Gastrocnemius medialis (tissue), 4 donors: ENCODE measurements around the gene LHX3. TPM values are rescaled to one million over a fixed set of nuclear protein-coding genes. Genes with fewer than 3 reads are reported as not detected.
A peak's percentile ranks its signal among the peaks of the same experiment; 100 is the strongest.

Source experiments
- ATAC-seq, 2 donors: fragments of 150-250 bp; one replicate each; pipeline ENCODE4 v1.9.1; 2016
- DNase-seq, 2 donors: peaks; one replicate each; pipeline ENCODE4 v3.0.0-alpha.2; 2019
- H3K27ac ChIP-seq, 4 donors: fragments of 200-600 bp; sonication (generic); 1 replicate in 1 of 4; 2 replicates in 3 of 4; pipeline ENCODE4 v1.5.1; 2016 to 2018; ENCODE audit warnings: mild to moderate bottlenecking in 2 of 4, moderate library complexity in 1 of 4
- H3K27me3 ChIP-seq, 3 donors: fragments of 200-600 bp; sonication (generic) in 2 of 3; 1 replicate in 1 of 3; 2 replicates in 2 of 3; pipeline versions ENCODE4 v1.5.1 to v1.6.0; 2016 to 2019; ENCODE audit warnings: mild to moderate bottlenecking in 1 of 3, moderate library complexity in 1 of 3
- H3K36me3 ChIP-seq, 2 donors: fragments of 200-600 bp; sonication (generic) in 1 of 2; one replicate each; pipeline ENCODE4 v1.5.1; 2017 to 2018
- H3K4me1 ChIP-seq, 2 donors: fragments of 200-600 bp; sonication (generic) in 1 of 2; one replicate each; pipeline ENCODE4 v1.5.1; 2016 to 2017; ENCODE audit warnings: mild to moderate bottlenecking in 2 of 2
- H3K4me3 ChIP-seq, 4 donors: fragments of 200-600 bp; sonication (generic) in 3 of 4; 1 replicate in 1 of 4; 2 replicates in 3 of 4; pipeline ENCODE4 v1.5.1; 2016 to 2019; ENCODE audit warnings: mild to moderate bottlenecking in 2 of 4
- H3K9me3 ChIP-seq, 3 donors: fragments of 200-600 bp; sonication (generic) in 2 of 3; 1 replicate in 1 of 3; 2 replicates in 2 of 3; pipeline ENCODE4 v1.5.1; 2016 to 2019
- CTCF ChIP-seq, 5 experiments: fragments of 450-650 bp in 3 of 5; fragments of 200-600 bp in 2 of 5; sonication (generic) in 2 of 5; IDR thresholded peaks in 4 of 5; conservative IDR thresholded peaks in 1 of 5; 1 replicate in 4 of 5; 2 replicates in 1 of 5; pipeline ENCODE4 v1.5.1; 2016 to 2019; ENCODE audit warnings: antibody characterized with exemption in 5 of 5, mild to moderate bottlenecking in 3 of 5, moderate library complexity in 3 of 5
- POLR2A ChIP-seq, 2 donors: fragments of 450-650 bp; IDR thresholded peaks; one replicate each; pipeline ENCODE4 v1.6.1; 2017; ENCODE audit warnings: antibody characterized with exemption in 2 of 2, mild to moderate bottlenecking in 2 of 2, moderate library complexity in 2 of 2
- in situ Hi-C, 4 donors: fragments of 200-750 bp; cut with MboI; loops; one replicate each; pipeline versions ENCODE4 v1.15.0 to v1.8.0; 2017; ENCODE audit warnings: low sequenced_read_pairs in 4 of 4
- intact Hi-C: fragments of 100-400 bp; cut with DNase I; formaldehyde crosslinking; loops from one replicate; pipeline ENCODE4 v1.15.1; 2023; ENCODE audit warnings: low total_unique reads
- total RNA-seq, 4 donors: library from RNA; depleted of rRNA; stranded (reverse); fragments of >200 nt; gene quantifications; one replicate each; pipeline versions ENCODE4 v1.1.0 to v1.2.3, GENCODE V29; 2016

The LHX3 gene
- total RNA-seq, 4 donors from 2014 or later = not detected

DNA sequence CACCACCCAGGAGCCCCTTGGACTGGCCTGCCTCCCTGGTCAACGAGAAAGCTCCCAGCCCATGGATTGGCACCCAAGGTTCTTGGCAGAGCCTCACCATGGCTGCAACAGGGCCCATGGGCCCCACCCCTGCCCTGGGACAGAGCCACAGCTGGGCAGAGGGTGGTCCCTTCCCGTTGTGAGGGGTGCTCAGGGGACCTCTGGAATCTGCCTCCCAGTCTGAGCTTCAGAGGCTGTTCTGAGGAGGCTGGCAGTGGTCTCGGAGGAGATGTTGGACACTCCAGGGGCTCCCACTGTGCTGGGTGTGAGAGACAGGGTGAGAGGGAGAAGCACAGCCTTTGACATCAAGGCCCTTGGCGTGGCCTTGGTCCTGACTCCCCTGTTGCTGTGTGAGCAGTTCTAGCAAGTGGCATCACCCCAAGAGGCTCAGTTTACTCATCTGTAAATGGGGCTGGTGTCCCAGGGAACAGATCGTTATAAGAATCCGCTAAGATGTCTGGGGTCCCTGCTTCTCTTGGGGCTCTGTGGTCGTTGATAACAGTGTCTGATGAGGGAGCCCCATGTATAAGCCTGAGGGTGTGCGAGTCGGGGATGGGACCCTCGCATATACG lies 33.0 kb downstream of the LHX3 start:
- H3K27ac ChIP-seq = no peak overlapping the region
- in situ Hi-C loops = loop anchor here in 1 of 4 donors (25.0 kb wide), 1 partner anchor 115 kb away; no protein-coding TSS in a partner anchor
- peaks cover 18 to 33% (median 31%) of the 10 kb centered on the region in 3 donors for H3K27me3 ChIP-seq
- H3K4me3 ChIP-seq = no peak overlapping the region
- no peak for TF ChIP-seq CTCF (IDR thresholded peaks at IDR 0.05 in 4 of 5, conservative IDR thresholded peaks at IDR 0.05 in 1 of 5)
- TF ChIP-seq POLR2A (IDR thresholded peaks at IDR 0.05) = no peak
- no peaks in the 10 kb centered on the region for H3K9me3 ChIP-seq
- H3K4me1 ChIP-seq = no peaks in the 10 kb centered on the region
- no peaks in the 10 kb centered on the region for H3K36me3 ChIP-seq
- no peak for ATAC-seq
- intact Hi-C loops = no loop called here
- DNase-seq = no peak

- intact Hi-C loops = no loop called here
- peaks cover 18 to 33% (median 31%) of the 10 kb centered on the region in 3 donors for H3K27me3 ChIP-seq
- in situ Hi-C loops = loop anchor here in 1 of 4 donors (25.0 kb wide), 1 partner anchor 116 kb away; no protein-coding TSS in a partner anchor
Observed at GRCh38 chr9:136171009-136171800, 33.7 kb downstream of the LHX3 start.

GRCh38 chr9:136170006-136170901 lies 34.7 kb downstream of the LHX3 start:
- in situ Hi-C loops (loop anchor here in 1 of 4 donors (25.0 kb wide), 1 partner anchor 117 kb away; no protein-coding TSS in a partner anchor), intact Hi-C loops (loop anchor here (1.0 kb wide), 1 partner anchor 113 kb away; no protein-coding TSS in a partner anchor)
- no peak overlapping the region for H3K4me3 ChIP-seq
- ATAC-seq (no peak), DNase-seq (no peak)
- no peaks in the 10 kb centered on the region for H3K9me3 ChIP-seq
- no peak overlapping the region for H3K27ac ChIP-seq
- TF ChIP-seq POLR2A (IDR thresholded peaks at IDR 0.05) (no peak), CTCF (IDR thresholded peaks at IDR 0.05 in 4 of 5, conservative IDR thresholded peaks at IDR 0.05 in 1 of 5) (peak in 4 of 5 experiments; percentile 34 to 54 (median 48))
- H3K4me1 ChIP-seq = no peaks in the 10 kb centered on the region
- no peaks in the 10 kb centered on the region for H3K36me3 ChIP-seq
- peaks cover 18 to 33% (median 31%) of the 10 kb centered on the region in 3 donors for H3K27me3 ChIP-seq

More at GRCh38 chr9:136171009-136171800, 33.7 kb downstream of the LHX3 start:
- Histone ChIP-seq H3K4me1 (no peaks in the 10 kb centered on the region), H3K36me3 (no peaks in the 10 kb centered on the region), H3K9me3 (no peaks in the 10 kb centered on the region), H3K4me3 (no peak overlapping the region), H3K27ac (no peak overlapping the region)
- ATAC-seq = no peak
- DNase-seq = no peak
- no peak for TF ChIP-seq POLR2A (IDR thresholded peaks at IDR 0.05)
- TF ChIP-seq CTCF (IDR thresholded peaks at IDR 0.05 in 4 of 5, conservative IDR thresholded peaks at IDR 0.05 in 1 of 5) = no peak

DNA sequence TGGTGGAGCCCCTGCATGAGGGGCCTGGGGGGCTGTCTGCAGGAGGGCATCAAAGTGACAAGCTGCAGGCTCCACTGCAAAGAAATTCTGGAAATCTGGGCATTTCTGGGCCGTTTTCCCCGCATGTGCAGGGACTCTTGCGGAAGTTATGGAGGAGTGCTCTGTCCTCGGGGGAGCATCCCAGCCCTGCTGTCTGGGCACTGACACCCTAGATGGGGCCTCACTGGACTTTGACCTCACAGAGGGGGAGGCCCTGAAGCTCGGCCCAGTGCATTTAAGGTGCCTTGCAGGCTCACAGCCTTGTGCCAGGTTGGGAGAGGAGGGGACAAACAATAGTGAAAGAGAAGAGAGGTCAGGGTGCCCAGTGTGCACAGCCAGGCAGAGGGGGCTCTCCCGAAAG lies 35.4 kb downstream of the LHX3 start:
- intact Hi-C loops = no loop called here

More for the DNA sequence above, 35.4 kb downstream of the LHX3 start:
- Histone ChIP-seq H3K4me3 (no peak overlapping the region), H3K27me3 (peaks cover 18 to 33% (median 31%) of the 10 kb centered on the region in 3 donors), H3K27ac (no peak overlapping the region), H3K36me3 (no peaks in the 10 kb centered on the region), H3K9me3 (no peaks in the 10 kb centered on the region), H3K4me1 (no peaks in the 10 kb centered on the region)
- ATAC-seq = no peak
- no peak for TF ChIP-seq CTCF (IDR thresholded peaks at IDR 0.05 in 4 of 5, conservative IDR thresholded peaks at IDR 0.05 in 1 of 5)
- TF ChIP-seq POLR2A (IDR thresholded peaks at IDR 0.05) = no peak
- no peak for DNase-seq
- in situ Hi-C loops = loop anchor here in 1 of 4 donors (25.0 kb wide), 1 partner anchor 118 kb away; no protein-coding TSS in a partner anchor
